GM18873 (cell line): ENCODE results near the gene AHNAK.

Source experiments
- ATAC-seq: cut with Tn5 transposase; IDR thresholded peaks from one replicate; pipeline ENCODE4 v1.9.1; 2021; ENCODE audit warnings: mild to moderate bottlenecking, moderate library complexity, moderate number of reproducible peaks; ENCODE audit not compliant: unreplicated experiment, low FRiP score

The AHNAK gene

GRCh38 chr11:62536301-62536957 is 10.2 kb downstream of the AHNAK start:
- no peak for ATAC-seq

- no peak for ATAC-seq
These were observed 10.8 kb downstream of the AHNAK start for GRCh38 chr11:62535802-62536201.

- ATAC-seq, result no peak
These were observed 11.6 kb downstream of the AHNAK start for GRCh38 chr11:62534779-62535545.

GRCh38 chr11:62532096-62532495 is 14.5 kb downstream of the AHNAK start:
- ATAC-seq, result no peak

- ATAC-seq, result no peak
These were observed 29.8 kb downstream of the AHNAK start for GRCh38 chr11:62516736-62517371.

- ATAC-seq, result no peak
These were observed 32.5 kb downstream of the AHNAK start for GRCh38 chr11:62514151-62514550.

GRCh38 chr11:62513626-62514025 is 33.0 kb downstream of the AHNAK start:
- ATAC-seq, result no peak

- no peak for ATAC-seq
These were observed 33.6 kb downstream of the AHNAK start for GRCh38 chr11:62512961-62513360.

GRCh38 chr11:62508336-62509058 is 38.1 kb downstream of the AHNAK start:
- no peak for ATAC-seq

GRCh38 chr11:62507125-62507422 is 39.5 kb downstream of the AHNAK start:
- no peak for ATAC-seq

- no peak for ATAC-seq
These were observed 40.0 kb downstream of the AHNAK start for GRCh38 chr11:62506413-62507124.

- ATAC-seq, result no peak
These were observed 41.0 kb downstream of the AHNAK start for GRCh38 chr11:62505440-62506091.

GRCh38 chr11:62505059-62505439 is 41.6 kb downstream of the AHNAK start:
- ATAC-seq, result no peak

- no peak for ATAC-seq
These were observed 42.2 kb downstream of the AHNAK start for GRCh38 chr11:62504158-62504973.

- ATAC-seq, result no peak
These were observed 44.4 kb downstream of the AHNAK start for GRCh38 chr11:62502030-62502730.

- ATAC-seq, result no peak
These were observed 45.1 kb downstream of the AHNAK start for GRCh38 chr11:62501432-62501891.

- ATAC-seq, result no peak
These were observed 46.0 kb downstream of the AHNAK start for GRCh38 chr11:62500650-62501030.

- no peak for ATAC-seq
These were observed 46.5 kb downstream of the AHNAK start for GRCh38 chr11:62499944-62500649.
